NCI-H2196 treated with DMSO at 0.1 percent for 48 hours (cell line): ENCODE results near the gene HIPK1.
"Not testable (repeated sequence)": the region's sequence is repeated elsewhere in the genome, so short reads cannot be mapped to it uniquely, and the experiment has no call there.

Experiments
- DNase-seq: peaks from one replicate; lab custom pipeline; 2025; ENCODE audit not compliant: unreplicated experiment; lab: John Stamatoyannopoulos, UW

HIPK1 gene

GRCh38 chr1:114009393-114009792 lies 80.3 kb downstream of the HIPK1 start:
- no peak for DNase-seq

- no peak for DNase-seq
Measured at GRCh38 chr1:114010433-114011184, 81.5 kb downstream of the HIPK1 start.

GRCh38 chr1:114011796-114012195 lies 82.7 kb downstream of the HIPK1 start:
- no peak for DNase-seq

GRCh38 chr1:114015075-114015474 lies 86.0 kb downstream of the HIPK1 start:
- DNase-seq = no peak

- DNase-seq = not testable (repeated sequence)
Measured at GRCh38 chr1:114019724-114020123, 90.6 kb downstream of the HIPK1 start.

- no peak for DNase-seq
Measured at GRCh38 chr1:114021665-114022099, 92.6 kb downstream of the HIPK1 start.

GRCh38 chr1:114022877-114023276 lies 93.8 kb downstream of the HIPK1 start:
- no peak for DNase-seq

- no peak for DNase-seq
Measured at GRCh38 chr1:114023377-114023776, 94.3 kb downstream of the HIPK1 start.

GRCh38 chr1:114024049-114024448 lies 94.9 kb downstream of the HIPK1 start:
- no peak for DNase-seq

- no peak for DNase-seq
Measured at GRCh38 chr1:114025609-114026401, 96.7 kb downstream of the HIPK1 start.

- no peak for DNase-seq
Measured at GRCh38 chr1:114026797-114027196, 97.7 kb downstream of the HIPK1 start.
